ENCODE results near the gene ZBTB7B. TPM values are rescaled to one million over a fixed set of nuclear protein-coding genes. Genes with fewer than 3 reads are reported as not detected.
A peak's percentile ranks its signal among the peaks of the same experiment; 100 is the strongest.

Gene ZBTB7B
- total RNA-seq, 1 experiment from 2014 or later = 38.3 TPM

DNA sequence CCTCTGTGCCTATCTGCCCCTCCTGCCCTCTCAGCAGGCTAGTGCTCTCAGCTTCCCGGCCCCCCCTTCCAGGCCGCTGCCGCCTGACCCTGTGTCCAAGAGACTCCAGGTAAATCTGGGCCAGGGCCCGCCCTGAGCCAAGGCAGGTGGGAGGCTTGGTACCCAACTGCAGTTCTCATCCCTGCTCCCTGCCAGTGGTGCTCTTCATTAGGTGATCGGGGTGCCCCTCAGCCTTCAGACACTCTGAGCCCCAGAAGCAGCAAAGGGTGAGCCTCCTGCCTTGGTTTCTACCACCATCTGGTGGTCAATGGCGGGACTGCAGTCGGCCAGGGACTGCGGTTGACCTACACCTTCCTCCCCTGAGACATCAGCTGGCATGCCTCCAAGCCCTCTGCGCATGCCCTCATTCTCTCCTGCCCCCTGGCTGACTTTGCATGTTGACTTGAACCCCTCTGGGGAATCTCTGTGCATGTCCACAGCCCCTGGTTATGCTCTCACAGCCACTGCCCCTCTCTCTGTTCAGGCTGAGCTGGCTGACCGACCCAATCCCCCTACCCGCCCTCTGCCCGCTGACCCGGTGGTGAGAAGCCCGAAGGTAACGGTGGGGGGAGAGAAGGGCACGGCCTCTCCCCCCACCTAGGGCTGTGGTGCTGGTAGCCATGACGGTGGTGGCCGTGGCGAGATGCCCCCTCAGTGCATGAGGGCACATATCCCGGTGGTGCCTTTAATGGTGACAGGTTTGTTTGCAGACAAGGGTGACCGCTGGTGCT is 59.0 kb downstream of the ZBTB7B start:
- H4K5ac ChIP-seq (ENCODE audit: insufficient read length, low read depth, low read length) = no peak overlapping the region
- no peak overlapping the region for H3K56ac ChIP-seq (ENCODE audit: insufficient read length, low read depth, low read length)
- no peak overlapping the region for H3K27ac ChIP-seq (ENCODE audit: insufficient read length, low read depth, low read length)
- H3K27me3 Mint-ChIP-seq (ENCODE audit: low read depth) = peaks cover 2% of the 10 kb centered on the region
- H2AFZ ChIP-seq (ENCODE audit: low read length) = no peak overlapping the region
- no peaks in the 10 kb centered on the region for H3K9me3 ChIP-seq (ENCODE audit: control insufficient read depth, low read depth, low read length)
- peaks cover 17% of the 10 kb centered on the region for H3K23me2 ChIP-seq (ENCODE audit: insufficient read length, low read depth, low read length, poor library complexity, severe bottlenecking)
- no peak overlapping the region for H2BK15ac ChIP-seq (ENCODE audit: low read depth, low read length)
- no peak overlapping the region for H2BK5ac ChIP-seq (ENCODE audit: insufficient read length, low read length)
- peak overlapping the region; percentile 34 to 68 for H3K4me3 Mint-ChIP-seq
- peak overlapping the region; percentile 82 for H3K4me2 ChIP-seq (ENCODE audit: insufficient read depth, insufficient read length, low read length)
- TF ChIP-seq, protein P1, sequence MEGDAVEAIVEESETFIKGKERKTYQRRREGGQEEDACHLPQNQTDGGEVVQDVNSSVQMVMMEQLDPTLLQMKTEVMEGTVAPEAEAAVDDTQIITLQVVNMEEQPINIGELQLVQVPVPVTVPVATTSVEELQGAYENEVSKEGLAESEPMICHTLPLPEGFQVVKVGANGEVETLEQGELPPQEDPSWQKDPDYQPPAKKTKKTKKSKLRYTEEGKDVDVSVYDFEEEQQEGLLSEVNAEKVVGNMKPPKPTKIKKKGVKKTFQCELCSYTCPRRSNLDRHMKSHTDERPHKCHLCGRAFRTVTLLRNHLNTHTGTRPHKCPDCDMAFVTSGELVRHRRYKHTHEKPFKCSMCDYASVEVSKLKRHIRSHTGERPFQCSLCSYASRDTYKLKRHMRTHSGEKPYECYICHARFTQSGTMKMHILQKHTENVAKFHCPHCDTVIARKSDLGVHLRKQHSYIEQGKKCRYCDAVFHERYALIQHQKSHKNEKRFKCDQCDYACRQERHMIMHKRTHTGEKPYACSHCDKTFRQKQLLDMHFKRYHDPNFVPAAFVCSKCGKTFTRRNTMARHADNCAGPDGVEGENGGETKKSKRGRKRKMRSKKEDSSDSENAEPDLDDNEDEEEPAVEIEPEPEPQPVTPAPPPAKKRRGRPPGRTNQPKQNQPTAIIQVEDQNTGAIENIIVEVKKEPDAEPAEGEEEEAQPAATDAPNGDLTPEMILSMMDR (conservative IDR thresholded peaks at IDR 0.05) = peak; percentile 93
- H4K91ac ChIP-seq (ENCODE audit: insufficient read length, low read depth, low read length) = no peak overlapping the region
- H3T11ph ChIP-seq (ENCODE audit: low read length) = no peak overlapping the region
- no peaks in the 10 kb centered on the region for H3K27me3 ChIP-seq (ENCODE audit: insufficient read depth, low read length)
- no peak overlapping the region for H3K4ac ChIP-seq (ENCODE audit: low read depth, low read length)
- no peak overlapping the region for H2AK5ac ChIP-seq (ENCODE audit: insufficient read length, low read length)
- DNase-seq = peak; percentile 94
- no peak overlapping the region for H3K14ac ChIP-seq (ENCODE audit: insufficient read depth, low read length)
- no peaks in the 10 kb centered on the region for H3K79me1 ChIP-seq (ENCODE audit: insufficient read depth, low read depth, low read length, poor library complexity, severe bottlenecking)
- no peak overlapping the region for H3K18ac ChIP-seq (ENCODE audit: insufficient read length, low read depth, low read length)
- H3K79me2 ChIP-seq (ENCODE audit: insufficient read depth, low read length) = no peaks in the 10 kb centered on the region; the same call in 1 of the 2 replicates
- H4K20me1 ChIP-seq (ENCODE audit: control insufficient read depth, insufficient read depth, insufficient read length) = no peaks in the 10 kb centered on the region
- no peaks in the 10 kb centered on the region; a peak in 1 of 5 replicates for H3K9me3 Mint-ChIP-seq
- H3K27ac Mint-ChIP-seq = no peak overlapping the region
- H3K9ac ChIP-seq (ENCODE audit: extremely low read depth, insufficient read length, low read length) = no peak overlapping the region
- H2BK20ac ChIP-seq (ENCODE audit: low read depth, low read length, poor library complexity, severe bottlenecking) = no peak overlapping the region
- peaks cover 4 to 16% (median 14%) of the 10 kb centered on the region in 3 experiments; a peak in 5 of 7 replicates for H3K36me3 Mint-ChIP-seq (ENCODE audit: insufficient read depth in 1 of 3, low read depth in 3 of 3)
- H2BK120ac ChIP-seq (ENCODE audit: low read depth, low read length, poor library complexity, severe bottlenecking) = no peak overlapping the region
- H3K4me1 Mint-ChIP-seq = peaks cover 16 to 26% of the 10 kb centered on the region in 2 experiments
- WGBS (ENCODE audit: extremely low coverage, insufficient read length, low lambda C conversion rate) = no CpG with 5 or more reads among the region's 21 CpGs
- peaks cover 3% of the 10 kb centered on the region; the same call in 1 of the 2 replicates for H3K4me1 ChIP-seq (ENCODE audit: insufficient read depth, low read length)
- H3K23ac ChIP-seq (ENCODE audit: insufficient read length, low read depth, low read length) = no peak overlapping the region
- H2BK12ac ChIP-seq (ENCODE audit: insufficient read length, low read depth, low read length) = no peak overlapping the region
- no peak overlapping the region for H4K8ac ChIP-seq (replicated peaks; ENCODE audit: insufficient read length, low read depth, low read length)
